ENCODE results near the gene SRGAP1. TPM values are rescaled to one million over a fixed set of nuclear protein-coding genes. Genes with fewer than 3 reads are reported as not detected.
"Not testable (repeated sequence)": the region's sequence is repeated elsewhere in the genome, so short reads cannot be mapped to it uniquely, and the experiment has no call there.

Gene SRGAP1
- total RNA-seq, 2 experiments from 2014 or later: 0.02 to 0.21 TPM

- intact Hi-C loops (cut with DNase I, micrococcal nuclease): no loop called here
- CTCF ChIA-PET: interaction anchor here (0.6 kb wide), 1 partner anchor 130 kb away, joined by 3 read pairs; no protein-coding TSS in a partner anchor
Measured at GRCh38 chr12:64025174-64025958, 180.9 kb downstream of the SRGAP1 start.

GRCh38 chr12:64027311-64027710, 182.8 kb downstream of the SRGAP1 start:
- DNase-seq (no peak), ATAC-seq (no peak)
- intact Hi-C loops (cut with DNase I, micrococcal nuclease): no loop called here
- Mint-ChIP-seq H3K4me3 (no peak overlapping the region), H3K4me1 (no peaks in the 10 kb centered on the region), H3K36me3 (ENCODE audit: low read depth) (no peaks in the 10 kb centered on the region), H3K27ac (no peak overlapping the region), H3K27me3 (peaks cover 3% of the 10 kb centered on the region), H3K9me3 (ENCODE audit: low read depth) (no peaks in the 10 kb centered on the region)
- ChIA-PET POLR2A (no interaction called here), CTCF (no interaction called here)

More at GRCh38 chr12:64025174-64025958, 180.9 kb downstream of the SRGAP1 start:
- peaks cover 3% of the 10 kb centered on the region for H3K27me3 Mint-ChIP-seq
- no peaks in the 10 kb centered on the region for H3K36me3 Mint-ChIP-seq (ENCODE audit: low read depth)
- no peaks in the 10 kb centered on the region for H3K4me1 Mint-ChIP-seq
- no peak overlapping the region for H3K27ac Mint-ChIP-seq
- no peaks in the 10 kb centered on the region for H3K9me3 Mint-ChIP-seq (ENCODE audit: low read depth)
- no peak overlapping the region for H3K4me3 Mint-ChIP-seq
- POLR2A ChIA-PET: no interaction called here
- ATAC-seq: peak; percentile 36
- no peak for DNase-seq

- no peak overlapping the region for H3K27ac Mint-ChIP-seq
- no peak for DNase-seq
- intact Hi-C loops (cut with DNase I, micrococcal nuclease): no loop called here
- H3K36me3 Mint-ChIP-seq (ENCODE audit: low read depth): no peaks in the 10 kb centered on the region
- ATAC-seq: no peak
- H3K4me3 Mint-ChIP-seq: no peak overlapping the region
- no peaks in the 10 kb centered on the region for H3K4me1 Mint-ChIP-seq
- ChIA-PET POLR2A (no interaction called here), CTCF (no interaction called here)
- no peaks in the 10 kb centered on the region for H3K9me3 Mint-ChIP-seq (ENCODE audit: low read depth)
- H3K27me3 Mint-ChIP-seq: peaks cover 3% of the 10 kb centered on the region
Measured at GRCh38 chr12:64028541-64028940, 184.0 kb downstream of the SRGAP1 start.

- ATAC-seq: no peak
- ChIA-PET CTCF (interaction anchor here (0.6 kb wide), 1 partner anchor 257 kb away, joined by 3 read pairs; no protein-coding TSS in a partner anchor), POLR2A (no interaction called here)
- no peak for DNase-seq
- Mint-ChIP-seq H3K9me3 (ENCODE audit: low read depth) (no peaks in the 10 kb centered on the region), H3K4me3 (no peak overlapping the region), H3K27ac (no peak overlapping the region), H3K27me3 (peaks cover 3% of the 10 kb centered on the region), H3K36me3 (ENCODE audit: low read depth) (no peaks in the 10 kb centered on the region), H3K4me1 (no peaks in the 10 kb centered on the region)
- intact Hi-C loops (cut with DNase I, micrococcal nuclease): no loop called here
Measured at GRCh38 chr12:64029013-64029857, 184.7 kb downstream of the SRGAP1 start.

GRCh38 chr12:64030155-64030554, 185.7 kb downstream of the SRGAP1 start:
- H3K4me3 Mint-ChIP-seq: no peak overlapping the region
- DNase-seq (no peak), ATAC-seq (no peak)
- no peak overlapping the region for H3K27ac Mint-ChIP-seq
- ChIA-PET POLR2A (no interaction called here), CTCF (no interaction called here)
- no peaks in the 10 kb centered on the region for H3K36me3 Mint-ChIP-seq (ENCODE audit: low read depth)
- no peaks in the 10 kb centered on the region for H3K4me1 Mint-ChIP-seq
- peaks cover 3% of the 10 kb centered on the region for H3K27me3 Mint-ChIP-seq
- no peaks in the 10 kb centered on the region for H3K9me3 Mint-ChIP-seq (ENCODE audit: low read depth)
- intact Hi-C loops (cut with DNase I, micrococcal nuclease): no loop called here

GRCh38 chr12:64034056-64034455, 189.6 kb downstream of the SRGAP1 start:
- H3K9me3 Mint-ChIP-seq (ENCODE audit: low read depth); H3K4me3 Mint-ChIP-seq; intact Hi-C loops (cut with DNase I, micrococcal nuclease); H3K36me3 Mint-ChIP-seq (ENCODE audit: low read depth); DNase-seq; H3K27me3 Mint-ChIP-seq; ATAC-seq; POLR2A ChIA-PET; H3K27ac Mint-ChIP-seq; H3K4me1 Mint-ChIP-seq: not testable (repeated sequence)
- CTCF ChIA-PET: interaction anchor here (0.6 kb wide), 1 partner anchor 10 kb away, joined by 4 read pairs; no protein-coding TSS in a partner anchor

GRCh38 chr12:64034901-64035576, 190.5 kb downstream of the SRGAP1 start:
- CTCF ChIA-PET: no interaction called here
- Mint-ChIP-seq H3K27ac (no peak overlapping the region), H3K4me1 (no peaks in the 10 kb centered on the region), H3K27me3 (no peaks in the 10 kb centered on the region), H3K9me3 (ENCODE audit: low read depth) (no peaks in the 10 kb centered on the region), H3K4me3 (no peak overlapping the region), H3K36me3 (ENCODE audit: low read depth) (no peaks in the 10 kb centered on the region)
- ATAC-seq (no peak), DNase-seq (no peak)
- POLR2A ChIA-PET: no interaction called here
- intact Hi-C loops (cut with DNase I, micrococcal nuclease): no loop called here

GRCh38 chr12:64036414-64036813, 191.9 kb downstream of the SRGAP1 start:
- no peaks in the 10 kb centered on the region for H3K36me3 Mint-ChIP-seq (ENCODE audit: low read depth)
- ChIA-PET CTCF (no interaction called here), POLR2A (no interaction called here)
- ATAC-seq: no peak
- DNase-seq: no peak
- H3K27ac Mint-ChIP-seq: no peak overlapping the region
- no peaks in the 10 kb centered on the region for H3K27me3 Mint-ChIP-seq
- no peaks in the 10 kb centered on the region for H3K9me3 Mint-ChIP-seq (ENCODE audit: low read depth)
- H3K4me3 Mint-ChIP-seq: no peak overlapping the region
- intact Hi-C loops (cut with DNase I, micrococcal nuclease): no loop called here
- H3K4me1 Mint-ChIP-seq: no peaks in the 10 kb centered on the region

- Mint-ChIP-seq H3K4me1 (no peaks in the 10 kb centered on the region), H3K9me3 (ENCODE audit: low read depth) (no peaks in the 10 kb centered on the region), H3K36me3 (ENCODE audit: low read depth) (no peaks in the 10 kb centered on the region), H3K27ac (no peak overlapping the region), H3K27me3 (peaks cover 1% of the 10 kb centered on the region), H3K4me3 (no peak overlapping the region)
- intact Hi-C loops (cut with DNase I, micrococcal nuclease): no loop called here
- ATAC-seq (no peak), DNase-seq (no peak)
- ChIA-PET POLR2A (no interaction called here), CTCF (interaction anchor here (1.4 kb wide), 1 partner anchor 15 kb away, joined by 3 read pairs; no protein-coding TSS in a partner anchor)
Measured at GRCh38 chr12:64039281-64039871, 194.9 kb downstream of the SRGAP1 start.

GRCh38 chr12:64042911-64043310, 198.4 kb downstream of the SRGAP1 start:
- ATAC-seq: no peak
- POLR2A ChIA-PET: no interaction called here
- H3K27ac Mint-ChIP-seq: no peak overlapping the region
- H3K4me3 Mint-ChIP-seq: no peak overlapping the region
- DNase-seq: no peak
- no peaks in the 10 kb centered on the region for H3K4me1 Mint-ChIP-seq
- H3K36me3 Mint-ChIP-seq (ENCODE audit: low read depth): no peaks in the 10 kb centered on the region
- H3K9me3 Mint-ChIP-seq (ENCODE audit: low read depth): no peaks in the 10 kb centered on the region
- H3K27me3 Mint-ChIP-seq: peaks cover 5% of the 10 kb centered on the region
- intact Hi-C loops (cut with DNase I, micrococcal nuclease): no loop called here
- CTCF ChIA-PET: no interaction called here

GRCh38 chr12:64044191-64044590, 199.7 kb downstream of the SRGAP1 start:
- H3K4me1 Mint-ChIP-seq: no peaks in the 10 kb centered on the region
- H3K9me3 Mint-ChIP-seq (ENCODE audit: low read depth): no peaks in the 10 kb centered on the region
- no peaks in the 10 kb centered on the region for H3K36me3 Mint-ChIP-seq (ENCODE audit: low read depth)
- H3K4me3 Mint-ChIP-seq: no peak overlapping the region
- H3K27me3 Mint-ChIP-seq: peaks cover 5% of the 10 kb centered on the region
- POLR2A ChIA-PET: no interaction called here
- CTCF ChIA-PET: interaction anchor here (0.6 kb wide), 1 partner anchor 11 kb away, joined by 4 read pairs; no protein-coding TSS in a partner anchor
- intact Hi-C loops (cut with DNase I, micrococcal nuclease): no loop called here
- DNase-seq: no peak
- H3K27ac Mint-ChIP-seq: no peak overlapping the region
- ATAC-seq: no peak

Data from activated CD4-positive, alpha-beta T cell treated with anti-CD3 and anti-CD28 coated beads for 36 hours (primary cell).